HepG2 (cell line): Measurements from ENCODE around the gene U2SURP. TPM values are rescaled to one million over a fixed set of nuclear protein-coding genes. Genes with fewer than 3 reads are reported as not detected.

Experiments used
- ATF7-NPFF ChIP-seq: sonication (generic); formaldehyde crosslinking; IDR thresholded peaks from 2 replicates; pipeline ENCODE4 v1.8.1; 2023; ENCODE audit warnings: mild to moderate bottlenecking, low read depth, missing genetic modification reagents, moderate library complexity
- BCL6 ChIP-seq: IDR thresholded peaks from 2 replicates; pipeline ENCODE4 v1.6.1; 2016; ENCODE audit warnings: missing genetic modification reagents, missing compliant biosample characterization
- GTF3A ChIP-seq: sonication (generic); formaldehyde crosslinking; conservative IDR thresholded peaks from 2 replicates; pipeline ENCODE4 v1.4.0; 2020; ENCODE audit warnings: mild to moderate bottlenecking, missing genetic modification reagents
- GZF1 ChIP-seq: sonication (generic); formaldehyde crosslinking; IDR thresholded peaks from 2 replicates; pipeline ENCODE4 v1.5.1; 2020; ENCODE audit warnings: mild to moderate bottlenecking, missing genetic modification reagents
- HDAC1 ChIP-seq: sonication (generic); formaldehyde crosslinking; IDR thresholded peaks from 2 replicates; pipeline ENCODE4 v1.5.1; 2020; ENCODE audit warnings: mild to moderate bottlenecking, missing genetic modification reagents
- HMGXB4 ChIP-seq, 2 experiments: sonication (generic) in 1 of 2; formaldehyde crosslinking in 1 of 2; IDR thresholded peaks; 2 replicates each; pipeline versions ENCODE4 v1.4.0 to v1.6.1; 2018 to 2020; ENCODE audit warnings: missing genetic modification reagents in 2 of 2, borderline replicate concordance in 1 of 2, low read depth in 1 of 2, mild to moderate bottlenecking in 1 of 2, missing biosample characterization in 1 of 2
- KDM3A ChIP-seq: IDR thresholded peaks from 2 replicates; pipeline ENCODE4 v1.6.1; 2018; ENCODE audit warnings: low read depth, missing compliant biosample characterization
- MIXL1 ChIP-seq: IDR thresholded peaks from 2 replicates; pipeline ENCODE4 v1.6.1; 2016
- RFX1 ChIP-seq: fragments of 450-650 bp; IDR thresholded peaks from 2 replicates; pipeline ENCODE4 v1.6.1; 2017
- SUZ12 ChIP-seq: fragments of 150-350 bp; IDR thresholded peaks from 2 replicates; pipeline ENCODE4 v1.6.1; 2014; ENCODE audit warnings: low read depth, low read length
- TEAD2 ChIP-seq: sonication (generic); formaldehyde crosslinking; IDR thresholded peaks from 2 replicates; pipeline ENCODE4 v1.9.0; 2021; ENCODE audit warnings: missing genetic modification reagents
- XRCC5 ChIP-seq: fragments of 200-400 bp; formaldehyde crosslinking; optimal IDR thresholded peaks from 2 replicates; pipeline ENCODE3; 2017; ENCODE audit warnings: mild to moderate bottlenecking, low read length
- ZBTB1 ChIP-seq: sonication (generic); formaldehyde crosslinking; IDR thresholded peaks from 2 replicates; pipeline ENCODE4 v1.4.0; 2020; ENCODE audit warnings: missing genetic modification reagents, borderline replicate concordance
- ZNF24 ChIP-seq: fragments of 450-650 bp; IDR thresholded peaks from 2 replicates; pipeline ENCODE4 v1.6.1; 2017; ENCODE audit warnings: antibody characterized with exemption, mild to moderate bottlenecking
- ZNF292 ChIP-seq: sonication (generic); formaldehyde crosslinking; IDR thresholded peaks from 2 replicates; pipeline ENCODE4 v1.8.1; 2022; ENCODE audit warnings: mild to moderate bottlenecking, low read depth, missing genetic modification reagents, borderline replicate concordance
- ZNF547 ChIP-seq: sonication (generic); formaldehyde crosslinking; IDR thresholded peaks from 2 replicates; pipeline ENCODE4 v1.5.1; 2020; ENCODE audit warnings: mild to moderate bottlenecking, missing genetic modification reagents
- ZNF563 ChIP-seq: sonication (generic); formaldehyde crosslinking; IDR thresholded peaks from 2 replicates; pipeline ENCODE4 v1.8.0; 2022; ENCODE audit warnings: mild to moderate bottlenecking, moderate library complexity, missing genetic modification reagents
- ZNF704 ChIP-seq: sonication (generic); formaldehyde crosslinking; IDR thresholded peaks from 2 replicates; pipeline ENCODE4 v1.8.1; 2023; ENCODE audit warnings: mild to moderate bottlenecking, inconsistent platforms, moderate library complexity, missing genetic modification reagents, borderline replicate concordance
- ZNF788 ChIP-seq: sonication (generic); formaldehyde crosslinking; IDR thresholded peaks from 2 replicates; pipeline ENCODE4 v1.5.0; 2020; ENCODE audit warnings: mild to moderate bottlenecking, missing genetic modification reagents, borderline replicate concordance
- polyA plus RNA-seq, 8 experiments: library from polyadenylated mRNA; depleted of rRNA in 3 of 8; stranded (reverse) in 7 of 8; unstranded in 1 of 8; fragments of >200 nt; fragmentation: Illumina TruSeq in 4 of 8; extraction: Trizol in 4 of 8; gene quantifications; 2 replicates each; pipeline versions ENCODE4 v1.2.1 to v1.2.3, GENCODE V29; 2011 to 2016; ENCODE audit warnings: low read depth in 4 of 8, missing spikeins in 1 of 8, mixed read lengths in 1 of 8; ENCODE audit not compliant: insufficient read depth in 1 of 8
- total RNA-seq, 5 experiments: library from RNA; depleted of rRNA; stranded (reverse); fragments of >200 nt; fragmentation: Illumina TruSeq; extraction: Trizol; gene quantifications; 2 replicates each; pipeline ENCODE4 v1.2.3, GENCODE V29; 2016; ENCODE audit warnings: low read depth in 1 of 5
- TF ChIP-seq, protein P1 (sequence below): sonication (generic); formaldehyde crosslinking; IDR thresholded peaks from 2 replicates; pipeline ENCODE4 v1.5.0; 2020; ENCODE audit warnings: missing genetic modification reagents

U2SURP gene
- total and polyA plus RNA-seq, 2 of the 13 experiments (the other 11 are each of a cell fraction or from before 2014, with no cell fraction given) = 55.9 to 173 TPM

DNA sequence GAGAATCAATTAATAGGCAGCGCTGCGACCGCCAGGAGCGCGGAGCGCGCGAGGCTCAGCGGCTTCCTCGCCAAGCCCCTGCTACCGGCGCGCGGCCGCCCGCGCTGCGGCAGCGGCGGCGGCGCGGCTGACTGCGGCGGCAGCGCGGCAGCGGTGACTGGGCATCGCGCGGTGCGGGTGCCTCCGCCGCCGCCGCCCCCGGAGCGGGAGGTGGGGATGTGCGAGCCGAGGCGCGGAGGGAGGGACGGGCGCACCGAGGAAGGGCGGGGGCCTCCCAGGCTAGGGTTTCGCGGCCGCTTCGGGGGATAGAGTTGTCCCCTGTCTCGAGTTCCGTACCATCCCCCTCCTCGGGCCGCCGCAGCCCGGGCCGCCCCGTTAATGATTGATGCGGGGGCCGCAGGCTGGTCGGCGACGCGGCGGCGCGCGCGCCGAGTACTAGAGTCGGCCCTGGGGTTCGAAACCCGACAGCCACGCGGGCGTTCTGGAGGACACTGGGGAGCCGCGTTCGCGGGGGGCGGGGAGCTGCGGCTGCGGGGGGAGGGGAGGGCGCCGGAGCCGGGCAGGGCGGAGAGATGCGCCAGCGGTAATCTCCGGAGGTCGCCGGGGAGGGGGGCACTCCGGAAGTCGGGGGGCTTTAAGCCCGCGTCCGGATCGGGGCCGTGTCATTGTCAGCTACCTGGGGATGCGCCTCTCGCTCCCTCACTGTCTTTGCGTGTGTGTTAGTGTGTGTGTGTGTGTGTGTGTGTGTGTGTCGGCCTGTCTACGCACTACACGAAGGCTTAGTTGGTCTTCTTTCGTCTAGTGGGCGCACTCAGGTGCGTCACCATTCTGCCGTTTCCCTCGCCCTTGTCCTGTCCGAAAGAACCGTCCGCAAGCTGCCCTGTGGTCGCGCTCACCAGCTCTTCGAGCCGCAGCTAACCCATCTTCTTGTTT lies 37.6 kb upstream of the U2SURP start, which contains the start of gene PAQR9 (continued):
- peak; percentile 78 for TF ChIP-seq HDAC1
- no peak for TF ChIP-seq ZNF547 (CRISPR knock-in tag)
- TF ChIP-seq ZNF24 = no peak
- no peak for TF ChIP-seq ZBTB1 (CRISPR knock-in tag)
- no peak for TF ChIP-seq SUZ12
- no peak for TF ChIP-seq RFX1
- TF ChIP-seq GTF3A (CRISPR knock-in tag) = no peak
- peak; percentile 81; the same call in 1 of the 2 replicates for TF ChIP-seq ZNF563 (CRISPR knock-in tag)
- no peak for TF ChIP-seq ZNF292 (CRISPR knock-in tag)
- TF ChIP-seq TEAD2 = no peak
- no peak for TF ChIP-seq BCL6 (CRISPR knock-in tag)
- 0 out of 2 replicates have a peak, but pooled peaks have one; percentile 32 for TF ChIP-seq MIXL1 (CRISPR knock-in tag)
- peak; percentile 39; the same call in 1 of the 2 replicates for TF ChIP-seq ZNF704 (CRISPR knock-in tag)
- peak; percentile 33 for TF ChIP-seq ATF7-NPFF (CRISPR knock-in tag)
- no peak for TF ChIP-seq GZF1 (CRISPR knock-in tag)
- TF ChIP-seq HMGXB4 (CRISPR knock-in tag; IDR thresholded peaks at IDR 0.05; ENCODE audit: borderline replicate concordance in 1 of 2, low read depth in 1 of 2) = peak; percentile 46 to 48; a peak in 2 of 4 replicates
- TF ChIP-seq, protein P1, sequence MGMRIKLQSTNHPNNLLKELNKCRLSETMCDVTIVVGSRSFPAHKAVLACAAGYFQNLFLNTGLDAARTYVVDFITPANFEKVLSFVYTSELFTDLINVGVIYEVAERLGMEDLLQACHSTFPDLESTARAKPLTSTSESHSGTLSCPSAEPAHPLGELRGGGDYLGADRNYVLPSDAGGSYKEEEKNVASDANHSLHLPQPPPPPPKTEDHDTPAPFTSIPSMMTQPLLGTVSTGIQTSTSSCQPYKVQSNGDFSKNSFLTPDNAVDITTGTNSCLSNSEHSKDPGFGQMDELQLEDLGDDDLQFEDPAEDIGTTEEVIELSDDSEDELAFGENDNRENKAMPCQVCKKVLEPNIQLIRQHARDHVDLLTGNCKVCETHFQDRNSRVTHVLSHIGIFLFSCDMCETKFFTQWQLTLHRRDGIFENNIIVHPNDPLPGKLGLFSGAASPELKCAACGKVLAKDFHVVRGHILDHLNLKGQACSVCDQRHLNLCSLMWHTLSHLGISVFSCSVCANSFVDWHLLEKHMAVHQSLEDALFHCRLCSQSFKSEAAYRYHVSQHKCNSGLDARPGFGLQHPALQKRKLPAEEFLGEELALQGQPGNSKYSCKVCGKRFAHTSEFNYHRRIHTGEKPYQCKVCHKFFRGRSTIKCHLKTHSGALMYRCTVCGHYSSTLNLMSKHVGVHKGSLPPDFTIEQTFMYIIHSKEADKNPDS = no peak
- no peak for TF ChIP-seq XRCC5
- peak; percentile 52; the same call in 1 of the 2 replicates for TF ChIP-seq ZNF788 (CRISPR knock-in tag)
- TF ChIP-seq KDM3A (CRISPR knock-in tag) = no peak
